Measurements from ENCODE around the gene CLPTM1L.

The CLPTM1L gene

GRCh38 chr5:1270933-1271914 is 73.7 kb downstream of the CLPTM1L start:
- no peak for DNase-seq

GRCh38 chr5:1270426-1270825 is 74.5 kb downstream of the CLPTM1L start:
- no peak for DNase-seq

- peak; percentile 63 for DNase-seq
Measured at GRCh38 chr5:1268666-1269065, 76.2 kb downstream of the CLPTM1L start.

DNA sequence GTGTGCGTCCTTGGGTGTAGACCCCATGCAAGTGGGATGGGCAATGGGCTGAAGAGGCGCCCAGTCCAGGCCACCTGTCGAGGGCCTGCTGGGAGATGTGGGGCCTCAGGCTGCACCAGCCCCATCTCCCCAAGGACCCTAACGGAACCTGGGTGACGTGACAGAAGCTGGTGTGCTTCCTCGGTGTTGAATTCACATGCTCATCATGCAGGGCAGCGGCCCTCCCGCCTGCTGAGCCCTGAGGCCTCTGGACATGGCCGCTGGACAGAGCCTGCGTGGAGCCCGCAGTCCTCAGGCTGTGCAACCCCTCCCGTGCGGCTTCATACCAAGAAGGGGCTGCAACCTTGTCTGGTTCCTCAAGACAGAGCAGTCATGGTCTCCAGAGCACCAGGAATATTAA is 76.8 kb downstream of the CLPTM1L start:
- no peak for DNase-seq

Measured in stimulated activated CD8-positive, alpha-beta memory T cell treated with anti-CD3 and anti-CD28 coated beads, Interleukin-4, amount 100 ng/mL, for 48 hours (primary cell).